Smooth muscle cell (in vitro differentiated cells): ENCODE data around the gene KCP. TPM values are rescaled to one million over a fixed set of nuclear protein-coding genes. Genes with fewer than 3 reads are reported as not detected.

Source experiments
- DNase-seq: peaks from one replicate; lab custom pipeline; 2025; ENCODE audit not compliant: unreplicated experiment; lab: John Stamatoyannopoulos, UW
- H2AFZ ChIP-seq: fragments of 200-600 bp; sonication (generic); 2 replicates; pipeline ENCODE4 v1.6.0; 2016; ENCODE audit warnings: antibody characterized with exemption, low read depth, mild to moderate bottlenecking
- H3F3A ChIP-seq: fragments of 200-600 bp; sonication (generic); 2 replicates; pipeline ENCODE4 v1.6.0; 2017; ENCODE audit warnings: antibody characterized with exemption, low read depth
- H3K27ac ChIP-seq: fragments of 200-600 bp; sonication (generic); 2 replicates; pipeline ENCODE4 v1.5.1; 2016; ENCODE audit warnings: low read depth, mild to moderate bottlenecking
- H3K27me3 ChIP-seq: fragments of 200-600 bp; sonication (generic); 2 replicates; pipeline ENCODE4 v1.6.1; 2016; ENCODE audit warnings: low read depth, mild to moderate bottlenecking
- H3K36me3 ChIP-seq: fragments of 200-600 bp; sonication (generic); 2 replicates; pipeline ENCODE4 v1.5.1; 2016; ENCODE audit warnings: low read depth
- H3K4me1 ChIP-seq: fragments of 200-600 bp; sonication (generic); 2 replicates; pipeline ENCODE4 v1.5.1; 2016; ENCODE audit warnings: low read depth
- H3K4me2 ChIP-seq: fragments of 200-600 bp; sonication (generic); 2 replicates; pipeline ENCODE4 v1.6.0; 2016; ENCODE audit warnings: mild to moderate bottlenecking
- H3K4me3 ChIP-seq: fragments of 200-600 bp; sonication (generic); 2 replicates; pipeline ENCODE4 v1.5.1; 2016; ENCODE audit warnings: mild to moderate bottlenecking
- H3K79me2 ChIP-seq: fragments of 200-600 bp; sonication (generic); 2 replicates; pipeline ENCODE4 v1.6.0; 2016; ENCODE audit warnings: low read depth, mild to moderate bottlenecking
- H3K9ac ChIP-seq: fragments of 200-600 bp; sonication (generic); 2 replicates; pipeline ENCODE4 v1.6.0; 2016; ENCODE audit warnings: low read depth
- H3K9me3 ChIP-seq: fragments of 200-600 bp; sonication (generic); replicated peaks from 2 replicates; pipeline ENCODE4 v1.5.1; 2016; ENCODE audit warnings: low read depth
- H4K20me1 ChIP-seq: fragments of 200-600 bp; sonication (generic); 2 replicates; pipeline ENCODE4 v1.6.0; 2016; ENCODE audit warnings: low read depth
- CTCF ChIP-seq: fragments of 200-600 bp; sonication (generic); IDR thresholded peaks from 2 replicates; pipeline ENCODE4 v1.5.1; 2017; ENCODE audit warnings: borderline replicate concordance, mild to moderate bottlenecking, antibody characterized with exemption; ENCODE audit not compliant: insufficient read depth, poor library complexity, severe bottlenecking
- WGBS: methylation state at CpG from one replicate; pipeline ENCODE4 v1.1.7; 2016; ENCODE audit warnings: low lambda C conversion rate; 5-methylcytosine and 5-hydroxymethylcytosine counted together
- polyA plus RNA-seq: library from polyadenylated mRNA; unstranded; fragments of >200 nt; fragmentation: Nextera tagmentation; extraction: Ambion mirVana; gene quantifications from 2 replicates; pipeline ENCODE4 v1.2.1, GENCODE V29; 2016
- total RNA-seq: library from RNA; depleted of rRNA; stranded (reverse); fragments of >200 nt; gene quantifications from 2 replicates; pipeline ENCODE4 v1.2.3, GENCODE V29; 2014

The KCP gene
- total and polyA plus RNA-seq, 2 experiments from 2014 or later: 0.99 to 4.5 TPM

- Histone ChIP-seq H3F3A (no peaks in the 10 kb centered on the region), H3K9me3 (no peaks in the 10 kb centered on the region), H2AFZ (no peak overlapping the region), H3K27me3 (peaks cover 44% of the 10 kb centered on the region), H3K79me2 (no peaks in the 10 kb centered on the region), H4K20me1 (no peaks in the 10 kb centered on the region), H3K4me1 (no peaks in the 10 kb centered on the region), H3K27ac (no peak overlapping the region), H3K36me3 (no peaks in the 10 kb centered on the region), H3K4me2 (no peak overlapping the region), H3K9ac (no peak overlapping the region), H3K4me3 (no peak overlapping the region)
- DNase-seq: no peak
- WGBS: 87% methylated on average over 15 of the region's 16 CpGs
- no peak for TF ChIP-seq CTCF
These were observed 31.5 kb upstream of the KCP start for GRCh38 chr7:128941946-128942526.

GRCh38 chr7:128941323-128941890, 30.9 kb upstream of the KCP start:
- H3F3A ChIP-seq: no peaks in the 10 kb centered on the region
- no peak overlapping the region for H3K4me2 ChIP-seq
- no peaks in the 10 kb centered on the region for H3K79me2 ChIP-seq
- no peak overlapping the region for H3K9ac ChIP-seq
- peaks cover 50% of the 10 kb centered on the region for H3K27me3 ChIP-seq
- no peak overlapping the region for H2AFZ ChIP-seq
- H3K4me3 ChIP-seq: no peak overlapping the region
- DNase-seq: no peak
- H4K20me1 ChIP-seq: no peaks in the 10 kb centered on the region
- TF ChIP-seq CTCF: no peak
- H3K27ac ChIP-seq: no peak overlapping the region
- H3K4me1 ChIP-seq: no peaks in the 10 kb centered on the region
- no peaks in the 10 kb centered on the region for H3K9me3 ChIP-seq
- H3K36me3 ChIP-seq: no peaks in the 10 kb centered on the region
- 88% methylated on average over 15 of the region's 15 CpGs for WGBS

DNA sequence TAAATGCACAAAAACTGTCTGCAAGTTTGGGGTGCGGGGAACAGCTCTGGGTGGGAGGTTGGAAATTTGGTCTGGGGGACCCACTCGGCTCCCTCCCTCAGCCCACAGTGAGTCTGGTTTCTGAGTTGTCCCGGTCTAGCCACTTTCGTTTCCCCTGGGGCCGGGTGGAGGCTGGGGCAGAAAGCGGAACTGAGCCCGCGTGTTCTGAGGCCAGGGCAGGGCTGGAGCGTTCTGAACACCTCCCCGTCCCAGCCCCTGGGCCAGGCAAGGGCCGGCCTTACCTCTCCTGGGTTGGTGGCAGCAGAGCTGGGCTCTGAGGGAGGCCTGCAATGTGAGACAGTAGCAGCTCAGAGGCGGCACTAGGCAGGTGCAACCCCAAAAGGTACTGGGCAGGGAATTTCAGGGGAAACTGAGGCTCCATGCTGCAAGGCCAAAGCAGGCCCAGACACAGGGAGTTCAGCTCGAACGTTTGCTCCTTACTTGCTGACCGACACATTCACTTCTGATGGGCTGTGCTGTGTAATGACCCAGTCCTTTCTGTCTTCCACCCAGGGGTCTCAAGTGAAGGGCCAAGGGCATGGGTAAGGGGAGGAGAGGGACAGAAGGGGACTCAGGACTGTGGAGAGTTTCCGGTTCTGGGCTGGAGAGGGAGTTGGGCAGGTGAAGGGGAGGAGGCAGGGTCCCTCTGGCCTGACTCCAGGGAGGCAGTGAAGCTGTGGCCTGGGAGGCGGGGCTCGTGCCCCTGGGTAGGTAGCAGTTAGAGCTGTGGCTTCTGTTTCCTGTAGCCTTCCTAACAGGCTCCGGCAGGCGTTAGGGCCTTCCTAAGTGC, 30.2 kb upstream of the KCP start:
- Histone ChIP-seq H3K27ac (no peak overlapping the region), H3K4me1 (no peaks in the 10 kb centered on the region), H3K27me3 (peaks cover 57% of the 10 kb centered on the region), H3K9me3 (no peaks in the 10 kb centered on the region), H3K36me3 (no peaks in the 10 kb centered on the region), H3K79me2 (no peaks in the 10 kb centered on the region), H3K9ac (no peak overlapping the region), H3K4me2 (no peak overlapping the region), H2AFZ (no peak overlapping the region), H4K20me1 (no peaks in the 10 kb centered on the region), H3K4me3 (no peak overlapping the region), H3F3A (no peaks in the 10 kb centered on the region)
- TF ChIP-seq CTCF: no peak
- 80% methylated on average over 19 of the region's 20 CpGs for WGBS
- no peak for DNase-seq
